ENCODE results near the gene IRX4. TPM values are rescaled to one million over a fixed set of nuclear protein-coding genes. Genes with fewer than 3 reads are reported as not detected.
"Not testable (repeated sequence)": the region's sequence is repeated elsewhere in the genome, so short reads cannot be mapped to it uniquely, and the experiment has no call there.

IRX4 gene
- polyA plus RNA-seq, 3 donors: 0.06 TPM; not detected in 2

GRCh38 chr5:1871441-1871840, 11.3 kb downstream of the IRX4 start:
- no peak overlapping the region for H3K27ac ChIP-seq (ENCODE audit: low read depth, low read length)
- WGBS, 3 donors: 72 to 84% (median 77%) methylated on average over 14 of the region's 14 CpGs

DNA sequence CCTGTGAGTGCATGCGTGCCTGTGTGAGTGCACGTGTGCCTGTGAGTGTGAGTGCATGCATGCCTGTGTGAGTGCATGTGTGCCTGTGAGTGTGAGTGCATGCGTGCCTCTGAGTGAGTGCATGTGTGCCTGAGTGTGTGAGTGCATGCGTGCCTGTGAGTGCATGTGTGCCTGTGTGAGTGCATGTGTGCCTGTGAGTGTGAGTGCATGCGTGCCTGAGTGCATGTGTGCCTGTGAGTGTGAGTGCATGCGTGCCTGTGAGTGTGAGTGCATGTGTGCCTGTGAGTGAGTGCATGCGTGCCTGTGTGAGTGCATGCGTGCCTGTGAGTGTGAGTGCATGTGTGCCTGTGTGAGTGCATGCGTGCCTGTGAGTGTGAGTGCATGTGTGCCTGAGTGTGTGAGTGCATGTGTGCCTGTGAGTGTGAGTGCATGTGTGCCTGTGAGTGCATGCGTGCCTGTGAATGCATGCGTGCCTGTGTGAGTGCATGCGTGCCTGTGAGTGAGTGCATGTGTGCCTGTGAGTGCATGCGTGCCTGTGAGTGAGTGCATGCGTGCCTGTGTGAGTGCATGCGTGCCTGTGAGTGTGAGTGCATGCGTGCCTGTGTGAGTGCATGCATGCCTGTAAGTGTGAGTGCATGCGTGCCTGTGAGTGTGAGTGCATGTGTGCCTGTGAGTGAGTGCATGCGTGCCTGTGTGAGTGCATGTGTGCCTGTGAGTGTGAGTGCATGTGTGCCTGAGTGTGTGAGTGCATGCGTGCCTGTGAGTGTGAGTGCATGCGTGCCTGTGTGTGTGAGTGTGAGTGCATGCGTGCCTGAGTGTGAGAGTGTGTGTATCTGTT, 12.1 kb downstream of the IRX4 start:
- H3K27ac ChIP-seq (ENCODE audit: low read depth, low read length): not testable (repeated sequence)
- 91 to 96% (median 96%) methylated on average over 20 to 21 of the region's 21 CpGs for WGBS, 3 donors

DNA sequence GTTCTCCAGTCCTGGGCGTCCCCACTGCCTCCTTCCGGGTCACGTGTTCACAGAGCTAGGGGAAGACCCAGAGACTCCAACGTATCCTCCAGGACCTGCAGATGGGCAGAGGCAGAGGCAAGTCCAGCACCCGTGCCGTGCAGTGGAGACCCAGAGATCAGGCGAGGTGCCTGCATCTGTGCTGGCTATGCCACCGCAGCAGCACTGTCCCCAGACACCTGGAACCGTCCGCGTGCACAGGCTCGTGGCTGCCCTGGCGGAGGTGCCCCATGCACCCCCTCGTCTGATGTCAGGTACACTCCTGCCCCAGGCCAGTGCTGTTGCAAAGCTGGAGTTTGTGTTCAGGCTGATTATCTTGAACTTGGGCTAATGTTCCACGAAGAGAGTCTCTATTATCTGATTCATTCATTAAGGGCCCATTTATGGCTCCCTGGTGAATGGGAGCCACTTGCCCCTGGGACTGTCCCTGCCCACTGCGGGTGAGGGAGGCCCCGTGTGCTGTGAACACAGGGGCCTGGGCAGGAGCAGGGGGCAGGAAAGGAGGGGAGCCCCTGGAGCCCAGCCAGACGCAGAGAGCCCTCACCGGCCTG, 13.7 kb downstream of the IRX4 start:
- H3K27ac ChIP-seq (ENCODE audit: low read depth, low read length): no peak overlapping the region
- WGBS, 3 donors: 63 to 76% (median 73%) methylated on average over 19 of the region's 19 CpGs

GRCh38 chr5:1867815-1868143, 14.9 kb downstream of the IRX4 start:
- WGBS, 3 donors: 28 to 38% (median 29%) methylated on average over 20 of the region's 20 CpGs
- H3K27ac ChIP-seq (ENCODE audit: low read depth, low read length): no peak overlapping the region

DNA sequence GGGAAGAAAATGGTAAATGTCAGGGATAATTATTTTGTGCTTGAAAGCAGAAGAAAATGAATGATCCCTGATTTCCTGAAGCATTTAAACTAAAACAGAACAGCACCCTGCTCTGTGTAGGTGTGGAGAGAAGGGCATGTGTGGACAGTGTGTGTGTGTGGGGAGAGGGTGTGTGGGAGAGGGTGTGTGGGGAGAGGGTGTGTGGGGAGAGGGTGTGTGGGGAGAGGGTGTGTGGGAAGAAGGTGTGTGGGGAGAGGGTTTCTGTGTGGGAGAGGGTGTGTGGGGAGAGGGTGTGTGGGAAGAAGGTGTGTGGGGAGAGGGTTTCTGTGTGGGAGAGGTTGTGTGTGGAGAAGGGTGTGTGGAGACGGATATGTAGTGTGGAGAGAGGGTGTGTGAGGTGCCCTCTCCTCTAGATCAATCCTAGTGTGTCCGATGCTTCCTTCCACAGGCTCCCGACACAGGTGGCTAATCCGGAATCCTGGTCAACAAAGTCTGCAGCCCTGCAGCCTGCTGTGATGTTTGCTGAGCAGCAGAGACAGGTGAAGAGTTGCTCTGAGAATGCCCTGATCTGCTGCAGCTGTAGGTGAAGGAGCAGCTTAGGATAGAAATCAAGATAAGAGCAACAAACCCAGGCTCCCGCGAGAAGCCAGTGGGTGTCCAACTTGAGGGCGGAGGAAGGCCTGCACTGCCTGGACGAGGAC, 15.5 kb downstream of the IRX4 start:
- H3K27ac ChIP-seq (ENCODE audit: low read depth, low read length): no peak overlapping the region
- WGBS, 3 donors: 9 to 16% (median 13%) methylated on average over 8 of the region's 8 CpGs

- no peak overlapping the region for H3K27ac ChIP-seq (ENCODE audit: low read depth, low read length)
- 66 to 72% (median 68%) methylated on average over 14 of the region's 14 CpGs for WGBS, 3 donors
Observed at GRCh38 chr5:1865948-1866347, 16.8 kb downstream of the IRX4 start.

- 55 to 69% (median 67%) methylated on average over 13 to 14 of the region's 14 CpGs for WGBS, 3 donors
- no peak overlapping the region for H3K27ac ChIP-seq (ENCODE audit: low read depth, low read length)
Observed at GRCh38 chr5:1865486-1865885, 17.2 kb downstream of the IRX4 start.

- H3K27ac ChIP-seq (ENCODE audit: low read depth, low read length): no peak overlapping the region
- 62 to 88% (median 83%) methylated on average over 16 of the region's 16 CpGs for WGBS, 3 donors
Observed at GRCh38 chr5:1864896-1865440, 17.8 kb downstream of the IRX4 start.

DNA sequence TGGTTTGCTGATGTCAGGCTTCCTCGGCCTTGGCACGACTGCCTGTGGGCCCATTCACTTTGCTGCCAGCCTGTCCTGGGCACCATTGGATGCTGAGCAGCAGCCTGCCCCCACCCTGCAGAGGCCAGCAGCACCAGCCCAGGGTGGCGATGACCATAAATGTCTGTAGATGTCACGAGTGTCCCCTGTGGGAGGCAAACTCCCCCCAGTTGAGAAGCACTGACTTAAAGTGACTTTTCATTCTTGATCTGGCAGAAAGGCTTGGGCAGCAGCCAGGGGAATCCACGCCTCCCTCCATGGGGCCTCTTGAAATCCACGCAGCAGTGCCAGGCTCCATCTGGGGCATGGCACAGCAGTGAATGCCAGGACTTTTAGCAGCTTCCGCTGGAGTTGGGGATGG, 21.8 kb downstream of the IRX4 start:
- no peak overlapping the region for H3K27ac ChIP-seq (ENCODE audit: low read depth, low read length)
- WGBS, 3 donors: 65 to 76% (median 67%) methylated on average over 7 of the region's 7 CpGs

- no peak overlapping the region for H3K27ac ChIP-seq (ENCODE audit: low read depth, low read length)
- 80 to 82% (median 82%) methylated on average over 22 of the region's 22 CpGs for WGBS, 3 donors
Observed at GRCh38 chr5:1860021-1860610, 22.6 kb downstream of the IRX4 start.

- no peak overlapping the region for H3K27ac ChIP-seq (ENCODE audit: low read depth, low read length)
- WGBS, 3 donors: 80 to 87% (median 83%) methylated on average over 10 of the region's 10 CpGs
Observed at GRCh38 chr5:1859099-1859498, 23.6 kb downstream of the IRX4 start.

- WGBS, 3 donors: 92 to 94% (median 93%) methylated on average over 15 to 16 of the region's 16 CpGs
Observed at GRCh38 chr5:1858436-1858835, 24.3 kb downstream of the IRX4 start.

DNA sequence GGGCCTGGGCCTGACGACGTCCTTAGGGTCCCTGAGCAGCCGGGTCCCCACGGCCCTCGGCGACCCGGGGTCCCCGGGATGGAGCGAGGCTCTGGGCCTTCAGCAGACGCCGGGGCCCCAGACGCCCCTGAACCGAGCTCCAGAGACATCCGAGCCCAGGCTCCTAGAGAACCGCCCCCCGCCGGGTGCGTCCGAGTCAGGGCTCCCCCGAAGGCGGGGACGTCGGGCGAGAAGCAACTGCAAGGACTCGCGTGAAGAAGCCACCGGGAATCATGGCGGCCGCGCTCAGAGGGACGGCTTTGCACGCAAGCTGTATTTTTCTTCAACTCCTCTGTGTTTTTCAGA, 25.5 kb downstream of the IRX4 start:
- H3K27ac ChIP-seq (ENCODE audit: low read depth, low read length): no peak overlapping the region
- 65 to 90% (median 83%) methylated on average over 28 to 32 of the region's 32 CpGs for WGBS, 3 donors

More at GRCh38 chr5:1858436-1858835, 24.3 kb downstream of the IRX4 start:
- H3K27ac ChIP-seq (ENCODE audit: low read depth, low read length): no peak overlapping the region

DNA sequence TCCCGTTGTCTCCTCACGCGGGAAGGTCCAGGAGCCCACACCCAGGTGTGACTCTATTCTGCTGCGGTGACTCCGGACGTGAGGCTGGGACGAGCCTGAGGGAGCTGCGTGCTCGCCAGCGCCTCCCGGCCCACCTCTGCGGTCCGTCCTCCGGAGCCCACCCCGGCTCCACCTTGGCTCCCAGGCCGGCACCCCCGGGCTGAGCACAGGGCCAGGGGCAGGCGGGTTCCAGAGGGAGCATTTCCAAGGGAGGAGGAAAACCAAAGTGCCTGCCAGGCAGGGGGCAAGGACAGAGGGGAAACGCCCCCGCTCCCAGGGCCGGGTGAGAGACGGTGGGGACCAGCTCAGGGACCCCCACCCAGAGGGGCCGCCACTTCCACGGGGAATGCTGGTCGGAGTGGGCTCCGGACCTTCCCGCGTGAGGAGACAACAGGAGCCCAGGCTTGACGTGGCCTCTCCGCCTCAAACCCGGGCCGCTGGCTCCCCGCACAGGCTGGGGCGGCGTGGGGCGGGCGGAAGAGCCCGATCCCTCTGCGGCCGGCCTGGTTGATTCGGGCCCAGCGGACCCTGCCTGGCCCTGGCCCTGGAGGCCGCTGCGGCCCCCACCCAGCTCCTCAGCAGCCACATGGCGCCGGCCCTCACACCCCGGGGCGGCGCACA, 26.0 kb downstream of the IRX4 start:
- no peak overlapping the region for H3K27ac ChIP-seq (ENCODE audit: low read depth, low read length)
- WGBS, 3 donors: 42 to 87% (median 76%) methylated on average over 43 to 49 of the region's 49 CpGs

DNA sequence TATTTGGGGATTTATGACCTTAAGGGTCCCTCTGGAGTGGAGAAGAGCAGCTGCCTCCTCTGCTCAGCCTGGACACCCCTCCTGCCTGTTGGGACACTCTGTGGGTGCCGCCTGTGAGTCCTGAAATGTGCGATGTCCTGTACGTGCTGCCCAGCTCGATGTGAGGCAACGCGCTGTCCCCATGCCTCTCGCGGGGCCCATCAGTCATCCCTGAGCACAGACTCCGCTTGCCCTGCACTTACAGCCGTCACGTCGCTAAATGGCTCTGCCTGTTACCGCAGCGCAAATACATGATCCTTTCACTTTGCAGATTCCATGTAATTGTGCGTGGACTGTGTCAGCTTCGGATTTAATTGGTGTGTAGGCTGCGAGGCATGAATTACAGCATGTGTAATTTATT, 27.1 kb downstream of the IRX4 start:
- WGBS, 3 donors: 62 to 70% (median 68%) methylated on average over 17 of the region's 17 CpGs
- no peak overlapping the region for H3K27ac ChIP-seq (ENCODE audit: low read depth, low read length)

- no peak overlapping the region for H3K27ac ChIP-seq (ENCODE audit: low read depth, low read length)
- 44 to 56% (median 49%) methylated on average over 3 of the region's 3 CpGs for WGBS, 3 donors
Observed at GRCh38 chr5:1855075-1855474, 27.6 kb downstream of the IRX4 start.

DNA sequence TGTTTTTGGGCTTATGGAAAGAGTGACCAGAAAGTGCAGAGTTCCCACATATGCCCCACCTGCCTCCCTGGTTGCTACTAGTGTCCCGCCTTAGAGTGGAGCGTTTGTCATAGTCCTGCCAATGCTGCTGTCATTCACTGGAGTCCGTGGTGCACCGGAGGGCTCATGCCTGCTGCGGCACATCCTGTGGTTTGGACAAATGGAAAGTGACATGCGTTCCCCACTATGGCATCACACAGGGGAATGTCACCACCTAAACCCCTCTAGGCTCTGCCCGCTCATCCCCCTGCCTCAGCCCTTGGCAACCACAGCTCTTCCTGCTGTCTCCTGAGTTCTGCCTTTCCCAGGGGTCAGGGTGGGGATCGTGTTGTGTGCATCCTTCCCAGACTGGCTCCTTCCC, 29.2 kb downstream of the IRX4 start:
- 64 to 77% (median 72%) methylated on average over 8 of the region's 8 CpGs for WGBS, 3 donors
- no peak overlapping the region for H3K27ac ChIP-seq (ENCODE audit: low read depth, low read length)

DNA sequence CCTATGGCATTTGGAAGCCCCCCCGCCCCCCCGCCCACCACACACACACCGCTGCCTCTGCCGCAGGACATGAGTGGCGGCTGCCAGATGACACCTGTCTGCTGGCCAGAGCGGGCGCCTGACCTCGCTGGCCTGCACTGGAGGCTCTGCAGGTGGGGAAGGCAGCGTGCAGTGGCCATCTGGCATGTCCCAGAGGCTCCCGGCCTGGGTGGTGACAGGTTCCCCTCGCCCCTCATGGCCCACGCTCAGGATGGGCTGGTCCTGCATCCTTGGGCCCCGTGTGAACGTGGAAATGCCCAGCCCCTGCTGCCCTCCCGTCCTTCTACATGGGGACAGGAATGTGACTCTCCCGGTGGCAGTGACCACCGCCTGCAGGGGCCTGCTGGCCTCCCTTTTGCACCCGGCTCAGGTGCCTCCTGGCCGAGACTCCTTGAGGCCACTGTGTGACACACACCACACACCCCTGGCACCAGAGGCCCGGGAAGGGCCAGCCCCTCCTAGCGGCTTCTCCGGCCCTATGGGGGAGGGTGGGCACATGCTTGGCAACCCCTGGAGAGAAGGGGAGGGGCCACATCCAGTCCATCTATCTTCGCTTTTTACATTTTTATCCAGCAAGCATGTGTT, 30.3 kb downstream of the IRX4 start:
- H3K27ac ChIP-seq (ENCODE audit: low read depth, low read length): no peak overlapping the region
- 53 to 61% (median 56%) methylated on average over 21 to 23 of the region's 23 CpGs for WGBS, 3 donors
